ENCODE measurements around the gene TBC1D5. TPM values are rescaled to one million over a fixed set of nuclear protein-coding genes. Genes with fewer than 3 reads are reported as not detected.

Gene TBC1D5
- total RNA-seq, 1 experiment from 2014 or later: 26.1 TPM

DNA sequence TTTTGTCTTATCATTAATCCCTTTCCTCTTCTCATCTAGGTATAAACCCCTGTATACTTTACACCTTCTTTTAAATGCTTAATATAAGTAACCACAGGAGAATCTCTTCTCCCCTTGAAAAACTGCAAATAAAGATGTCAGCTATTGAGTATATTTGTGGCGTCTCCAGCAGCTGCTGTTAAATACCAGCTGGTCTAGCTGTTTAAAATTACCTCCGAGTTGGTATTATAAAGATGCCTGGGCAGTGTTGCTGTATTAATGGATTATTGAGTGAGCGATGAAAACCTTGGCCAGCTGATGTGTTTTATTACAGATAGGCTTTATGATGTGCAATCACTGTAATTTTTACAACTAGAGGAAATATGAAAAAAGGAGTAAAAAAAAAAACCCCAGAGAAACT, 388.1 kb downstream of the TBC1D5 start:
- Mint-ChIP-seq H3K36me3 (no peaks in the 10 kb centered on the region), H3K4me1 (peaks cover 22% of the 10 kb centered on the region), H3K27me3 (ENCODE audit: low read depth) (no peaks in the 10 kb centered on the region), H3K4me3 (no peak overlapping the region), H3K27ac (no peak overlapping the region), H3K9me3 (no peaks in the 10 kb centered on the region)
- ChIA-PET POLR2A (no interaction called here), CTCF (no interaction called here)
- ATAC-seq: no peak
- DNase-seq (ENCODE audit: low spot score): no peak
- no peak for TF ChIP-seq ZNF138 (CRISPR knock-in tag; conservative IDR thresholded peaks at IDR 0.05)
- no peak for TF ChIP-seq CREM (CRISPR knock-in tag; IDR thresholded peaks at IDR 0.05)
- no peak for TF ChIP-seq NFE2L1 (CRISPR knock-in tag; IDR thresholded peaks at IDR 0.05)
- TF ChIP-seq, protein P1, sequence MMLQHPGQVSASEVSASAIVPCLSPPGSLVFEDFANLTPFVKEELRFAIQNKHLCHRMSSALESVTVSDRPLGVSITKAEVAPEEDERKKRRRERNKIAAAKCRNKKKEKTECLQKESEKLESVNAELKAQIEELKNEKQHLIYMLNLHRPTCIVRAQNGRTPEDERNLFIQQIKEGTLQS (CRISPR knock-in tag; conservative IDR thresholded peaks at IDR 0.05): no peak
- TF ChIP-seq, protein P2, sequence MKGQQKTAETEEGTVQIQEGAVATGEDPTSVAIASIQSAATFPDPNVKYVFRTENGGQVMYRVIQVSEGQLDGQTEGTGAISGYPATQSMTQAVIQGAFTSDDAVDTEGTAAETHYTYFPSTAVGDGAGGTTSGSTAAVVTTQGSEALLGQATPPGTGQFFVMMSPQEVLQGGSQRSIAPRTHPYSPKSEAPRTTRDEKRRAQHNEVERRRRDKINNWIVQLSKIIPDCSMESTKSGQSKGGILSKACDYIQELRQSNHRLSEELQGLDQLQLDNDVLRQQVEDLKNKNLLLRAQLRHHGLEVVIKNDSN (CRISPR knock-in tag; IDR thresholded peaks at IDR 0.05): no peak
- TF ChIP-seq ETV6 (CRISPR knock-in tag; IDR thresholded peaks at IDR 0.05): no peak

DNA sequence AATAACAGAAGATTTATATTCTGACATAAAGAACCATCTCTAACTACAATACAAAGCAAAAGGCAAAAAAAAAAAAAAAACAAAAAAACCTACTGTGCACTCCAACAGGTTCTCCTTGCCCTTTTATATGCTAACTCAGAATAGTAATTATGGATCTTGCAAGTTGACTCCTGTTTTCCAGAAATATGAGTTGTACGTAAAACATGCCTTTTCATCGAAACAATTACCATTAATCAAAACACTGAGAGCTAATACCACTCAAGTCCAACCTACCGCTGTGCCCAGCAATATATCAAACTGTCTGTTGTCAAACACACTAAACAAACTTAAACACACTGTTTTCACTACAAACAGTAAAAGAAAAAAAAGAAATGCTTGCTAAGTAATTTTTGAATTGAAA, 389.8 kb downstream of the TBC1D5 start:
- no peaks in the 10 kb centered on the region for H3K36me3 Mint-ChIP-seq
- H3K27me3 Mint-ChIP-seq (ENCODE audit: low read depth): no peaks in the 10 kb centered on the region
- H3K4me3 Mint-ChIP-seq: no peak overlapping the region
- peaks cover 22% of the 10 kb centered on the region for H3K4me1 Mint-ChIP-seq
- DNase-seq (ENCODE audit: low spot score) (no peak), ATAC-seq (no peak)
- H3K27ac Mint-ChIP-seq: no peak overlapping the region
- H3K9me3 Mint-ChIP-seq: no peaks in the 10 kb centered on the region
- POLR2A ChIA-PET: interaction anchor here (0.6 kb wide), 1 partner anchor 1033 kb away, joined by 3 read pairs; no protein-coding TSS in a partner anchor
- CTCF ChIA-PET: no interaction called here
- TF ChIP-seq OVOL2 (CRISPR knock-in tag; IDR thresholded peaks at IDR 0.05; ENCODE audit: borderline replicate concordance) (no peak), IRF2 (CRISPR knock-in tag; IDR thresholded peaks at IDR 0.05; ENCODE audit: borderline replicate concordance, low read depth) (no peak), ZNF232 (CRISPR knock-in tag; IDR thresholded peaks at IDR 0.05) (no peak), ZNF423 (CRISPR knock-in tag; IDR thresholded peaks at IDR 0.05) (no peak), ZNF121 (CRISPR knock-in tag; IDR thresholded peaks at IDR 0.05) (no peak), ATF1 (CRISPR knock-in tag; IDR thresholded peaks at IDR 0.05) (no peak)
- TF ChIP-seq, protein P3, sequence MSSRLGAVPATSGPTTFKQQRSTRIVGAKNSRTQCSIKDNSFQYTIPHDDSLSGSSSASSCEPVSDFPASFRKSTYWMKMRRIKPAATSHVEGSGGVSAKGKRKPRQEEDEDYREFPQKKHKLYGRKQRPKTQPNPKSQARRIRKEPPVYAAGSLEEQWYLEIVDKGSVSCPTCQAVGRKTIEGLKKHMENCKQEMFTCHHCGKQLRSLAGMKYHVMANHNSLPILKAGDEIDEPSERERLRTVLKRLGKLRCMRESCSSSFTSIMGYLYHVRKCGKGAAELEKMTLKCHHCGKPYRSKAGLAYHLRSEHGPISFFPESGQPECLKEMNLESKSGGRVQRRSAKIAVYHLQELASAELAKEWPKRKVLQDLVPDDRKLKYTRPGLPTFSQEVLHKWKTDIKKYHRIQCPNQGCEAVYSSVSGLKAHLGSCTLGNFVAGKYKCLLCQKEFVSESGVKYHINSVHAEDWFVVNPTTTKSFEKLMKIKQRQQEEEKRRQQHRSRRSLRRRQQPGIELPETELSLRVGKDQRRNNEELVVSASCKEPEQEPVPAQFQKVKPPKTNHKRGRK (CRISPR knock-in tag; IDR thresholded peaks at IDR 0.05; ENCODE audit: borderline replicate concordance): no peak
- TF ChIP-seq, protein P4, sequence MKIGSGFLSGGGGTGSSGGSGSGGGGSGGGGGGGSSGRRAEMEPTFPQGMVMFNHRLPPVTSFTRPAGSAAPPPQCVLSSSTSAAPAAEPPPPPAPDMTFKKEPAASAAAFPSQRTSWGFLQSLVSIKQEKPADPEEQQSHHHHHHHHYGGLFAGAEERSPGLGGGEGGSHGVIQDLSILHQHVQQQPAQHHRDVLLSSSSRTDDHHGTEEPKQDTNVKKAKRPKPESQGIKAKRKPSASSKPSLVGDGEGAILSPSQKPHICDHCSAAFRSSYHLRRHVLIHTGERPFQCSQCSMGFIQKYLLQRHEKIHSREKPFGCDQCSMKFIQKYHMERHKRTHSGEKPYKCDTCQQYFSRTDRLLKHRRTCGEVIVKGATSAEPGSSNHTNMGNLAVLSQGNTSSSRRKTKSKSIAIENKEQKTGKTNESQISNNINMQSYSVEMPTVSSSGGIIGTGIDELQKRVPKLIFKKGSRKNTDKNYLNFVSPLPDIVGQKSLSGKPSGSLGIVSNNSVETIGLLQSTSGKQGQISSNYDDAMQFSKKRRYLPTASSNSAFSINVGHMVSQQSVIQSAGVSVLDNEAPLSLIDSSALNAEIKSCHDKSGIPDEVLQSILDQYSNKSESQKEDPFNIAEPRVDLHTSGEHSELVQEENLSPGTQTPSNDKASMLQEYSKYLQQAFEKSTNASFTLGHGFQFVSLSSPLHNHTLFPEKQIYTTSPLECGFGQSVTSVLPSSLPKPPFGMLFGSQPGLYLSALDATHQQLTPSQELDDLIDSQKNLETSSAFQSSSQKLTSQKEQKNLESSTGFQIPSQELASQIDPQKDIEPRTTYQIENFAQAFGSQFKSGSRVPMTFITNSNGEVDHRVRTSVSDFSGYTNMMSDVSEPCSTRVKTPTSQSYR (CRISPR knock-in tag; IDR thresholded peaks at IDR 0.05): no peak
- TF ChIP-seq, protein P5, sequence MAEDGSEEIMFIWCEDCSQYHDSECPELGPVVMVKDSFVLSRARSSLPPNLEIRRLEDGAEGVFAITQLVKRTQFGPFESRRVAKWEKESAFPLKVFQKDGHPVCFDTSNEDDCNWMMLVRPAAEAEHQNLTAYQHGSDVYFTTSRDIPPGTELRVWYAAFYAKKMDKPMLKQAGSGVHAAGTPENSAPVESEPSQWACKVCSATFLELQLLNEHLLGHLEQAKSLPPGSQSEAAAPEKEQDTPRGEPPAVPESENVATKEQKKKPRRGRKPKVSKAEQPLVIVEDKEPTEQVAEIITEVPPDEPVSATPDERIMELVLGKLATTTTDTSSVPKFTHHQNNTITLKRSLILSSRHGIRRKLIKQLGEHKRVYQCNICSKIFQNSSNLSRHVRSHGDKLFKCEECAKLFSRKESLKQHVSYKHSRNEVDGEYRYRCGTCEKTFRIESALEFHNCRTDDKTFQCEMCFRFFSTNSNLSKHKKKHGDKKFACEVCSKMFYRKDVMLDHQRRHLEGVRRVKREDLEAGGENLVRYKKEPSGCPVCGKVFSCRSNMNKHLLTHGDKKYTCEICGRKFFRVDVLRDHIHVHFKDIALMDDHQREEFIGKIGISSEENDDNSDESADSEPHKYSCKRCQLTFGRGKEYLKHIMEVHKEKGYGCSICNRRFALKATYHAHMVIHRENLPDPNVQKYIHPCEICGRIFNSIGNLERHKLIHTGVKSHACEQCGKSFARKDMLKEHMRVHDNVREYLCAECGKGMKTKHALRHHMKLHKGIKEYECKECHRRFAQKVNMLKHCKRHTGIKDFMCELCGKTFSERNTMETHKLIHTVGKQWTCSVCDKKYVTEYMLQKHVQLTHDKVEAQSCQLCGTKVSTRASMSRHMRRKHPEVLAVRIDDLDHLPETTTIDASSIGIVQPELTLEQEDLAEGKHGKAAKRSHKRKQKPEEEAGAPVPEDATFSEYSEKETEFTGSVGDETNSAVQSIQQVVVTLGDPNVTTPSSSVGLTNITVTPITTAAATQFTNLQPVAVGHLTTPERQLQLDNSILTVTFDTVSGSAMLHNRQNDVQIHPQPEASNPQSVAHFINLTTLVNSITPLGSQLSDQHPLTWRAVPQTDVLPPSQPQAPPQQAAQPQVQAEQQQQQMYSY (CRISPR knock-in tag; IDR thresholded peaks at IDR 0.05): no peak
- TF ChIP-seq, protein P6, sequence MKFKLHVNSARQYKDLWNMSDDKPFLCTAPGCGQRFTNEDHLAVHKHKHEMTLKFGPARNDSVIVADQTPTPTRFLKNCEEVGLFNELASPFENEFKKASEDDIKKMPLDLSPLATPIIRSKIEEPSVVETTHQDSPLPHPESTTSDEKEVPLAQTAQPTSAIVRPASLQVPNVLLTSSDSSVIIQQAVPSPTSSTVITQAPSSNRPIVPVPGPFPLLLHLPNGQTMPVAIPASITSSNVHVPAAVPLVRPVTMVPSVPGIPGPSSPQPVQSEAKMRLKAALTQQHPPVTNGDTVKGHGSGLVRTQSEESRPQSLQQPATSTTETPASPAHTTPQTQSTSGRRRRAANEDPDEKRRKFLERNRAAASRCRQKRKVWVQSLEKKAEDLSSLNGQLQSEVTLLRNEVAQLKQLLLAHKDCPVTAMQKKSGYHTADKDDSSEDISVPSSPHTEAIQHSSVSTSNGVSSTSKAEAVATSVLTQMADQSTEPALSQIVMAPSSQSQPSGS (CRISPR knock-in tag; IDR thresholded peaks at IDR 0.05; ENCODE audit: borderline replicate concordance, low read depth): no peak
- TF ChIP-seq, protein P7, sequence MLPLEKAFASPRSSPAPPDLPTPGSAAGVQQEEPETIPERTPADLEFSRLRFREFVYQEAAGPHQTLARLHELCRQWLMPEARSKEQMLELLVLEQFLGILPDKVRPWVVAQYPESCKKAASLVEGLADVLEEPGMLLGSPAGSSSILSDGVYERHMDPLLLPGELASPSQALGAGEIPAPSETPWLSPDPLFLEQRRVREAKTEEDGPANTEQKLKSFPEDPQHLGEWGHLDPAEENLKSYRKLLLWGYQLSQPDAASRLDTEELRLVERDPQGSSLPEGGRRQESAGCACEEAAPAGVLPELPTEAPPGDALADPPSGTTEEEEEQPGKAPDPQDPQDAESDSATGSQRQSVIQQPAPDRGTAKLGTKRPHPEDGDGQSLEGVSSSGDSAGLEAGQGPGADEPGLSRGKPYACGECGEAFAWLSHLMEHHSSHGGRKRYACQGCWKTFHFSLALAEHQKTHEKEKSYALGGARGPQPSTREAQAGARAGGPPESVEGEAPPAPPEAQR (CRISPR knock-in tag; IDR thresholded peaks at IDR 0.05): no peak
- TF ChIP-seq, protein P8, sequence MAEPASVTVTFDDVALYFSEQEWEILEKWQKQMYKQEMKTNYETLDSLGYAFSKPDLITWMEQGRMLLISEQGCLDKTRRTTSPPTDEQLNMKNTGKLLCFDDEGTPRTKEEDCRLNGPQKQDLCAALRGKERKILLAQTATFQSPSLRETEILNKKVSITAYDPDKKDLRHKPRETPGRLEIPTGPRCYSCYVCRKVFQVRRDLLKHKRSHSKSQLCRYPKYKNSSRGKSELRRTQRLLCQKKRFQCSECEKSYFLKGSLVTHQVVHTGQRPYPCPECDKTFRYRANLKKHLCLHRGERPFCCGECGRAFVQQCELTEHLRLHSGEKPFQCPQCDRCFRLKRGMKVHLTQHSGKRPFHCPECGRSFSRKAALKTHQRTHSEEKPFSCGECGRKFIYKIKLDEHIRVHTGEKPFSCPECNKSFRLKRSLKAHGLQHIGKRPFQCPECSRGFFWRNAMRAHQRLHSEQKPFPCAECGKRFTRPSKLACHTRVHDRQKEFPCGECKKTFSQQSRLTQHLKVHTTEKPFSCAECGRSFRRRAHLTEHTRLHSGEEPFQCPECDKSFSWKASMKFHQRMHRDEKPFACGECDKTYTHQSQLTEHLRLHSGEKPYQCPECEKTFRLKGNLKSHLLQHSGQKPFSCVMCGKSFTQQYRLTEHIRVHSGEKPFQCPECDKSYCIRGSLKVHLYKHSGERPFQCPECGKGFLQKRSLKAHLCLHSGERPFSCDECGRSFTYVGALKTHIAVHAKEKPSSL (CRISPR knock-in tag; conservative IDR thresholded peaks at IDR 0.05): no peak
- TF ChIP-seq, protein P9, sequence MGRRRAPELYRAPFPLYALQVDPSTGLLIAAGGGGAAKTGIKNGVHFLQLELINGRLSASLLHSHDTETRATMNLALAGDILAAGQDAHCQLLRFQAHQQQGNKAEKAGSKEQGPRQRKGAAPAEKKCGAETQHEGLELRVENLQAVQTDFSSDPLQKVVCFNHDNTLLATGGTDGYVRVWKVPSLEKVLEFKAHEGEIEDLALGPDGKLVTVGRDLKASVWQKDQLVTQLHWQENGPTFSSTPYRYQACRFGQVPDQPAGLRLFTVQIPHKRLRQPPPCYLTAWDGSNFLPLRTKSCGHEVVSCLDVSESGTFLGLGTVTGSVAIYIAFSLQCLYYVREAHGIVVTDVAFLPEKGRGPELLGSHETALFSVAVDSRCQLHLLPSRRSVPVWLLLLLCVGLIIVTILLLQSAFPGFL (CRISPR knock-in tag; IDR thresholded peaks at IDR 0.05; ENCODE audit: borderline replicate concordance): no peak

Data from WTC11 (cell line).